SK-N-MC (cell line): ENCODE results near the gene SWI5.

ENCODE experiments used
- EZH2 ChIP-seq: fragments of 200-600 bp; sonication (generic); IDR thresholded peaks from one replicate; pipeline ENCODE4 v1.6.1; 2017; ENCODE audit warnings: antibody characterized with exemption
- FOXP2 ChIP-seq: optimal IDR thresholded peaks from 2 replicates; pipeline ENCODE3; 2011; ENCODE audit warnings: mild to moderate bottlenecking, moderate library complexity; ENCODE audit not compliant: insufficient read depth; ENCODE audit errors: extremely low read length, control extremely low read depth
- POLR2AphosphoS5 ChIP-seq: IDR thresholded peaks from 2 replicates; pipeline ENCODE4 v1.6.1; 2012; ENCODE audit warnings: mild to moderate bottlenecking, low read depth, low read length, borderline replicate concordance

- TF ChIP-seq POLR2AphosphoS5 (no peak), EZH2 (no peak), FOXP2 (no peak)
Observed at GRCh38 chr9:128298535-128299482, 22.7 kb downstream of the SWI5 start.
